Uterine smooth muscle cell (primary cell): ENCODE data around the gene SH2B2. TPM values are rescaled to one million over a fixed set of nuclear protein-coding genes. Genes with fewer than 3 reads are reported as not detected.

ENCODE experiments used
- total RNA-seq: library from RNA; depleted of rRNA; stranded (reverse); fragments of >200 nt; gene quantifications from 2 replicates; pipeline ENCODE4 v1.2.3, GENCODE V29; 2014

Gene SH2B2
- total RNA-seq = 2.0 and 3.1 TPM in 2 replicates

DNA sequence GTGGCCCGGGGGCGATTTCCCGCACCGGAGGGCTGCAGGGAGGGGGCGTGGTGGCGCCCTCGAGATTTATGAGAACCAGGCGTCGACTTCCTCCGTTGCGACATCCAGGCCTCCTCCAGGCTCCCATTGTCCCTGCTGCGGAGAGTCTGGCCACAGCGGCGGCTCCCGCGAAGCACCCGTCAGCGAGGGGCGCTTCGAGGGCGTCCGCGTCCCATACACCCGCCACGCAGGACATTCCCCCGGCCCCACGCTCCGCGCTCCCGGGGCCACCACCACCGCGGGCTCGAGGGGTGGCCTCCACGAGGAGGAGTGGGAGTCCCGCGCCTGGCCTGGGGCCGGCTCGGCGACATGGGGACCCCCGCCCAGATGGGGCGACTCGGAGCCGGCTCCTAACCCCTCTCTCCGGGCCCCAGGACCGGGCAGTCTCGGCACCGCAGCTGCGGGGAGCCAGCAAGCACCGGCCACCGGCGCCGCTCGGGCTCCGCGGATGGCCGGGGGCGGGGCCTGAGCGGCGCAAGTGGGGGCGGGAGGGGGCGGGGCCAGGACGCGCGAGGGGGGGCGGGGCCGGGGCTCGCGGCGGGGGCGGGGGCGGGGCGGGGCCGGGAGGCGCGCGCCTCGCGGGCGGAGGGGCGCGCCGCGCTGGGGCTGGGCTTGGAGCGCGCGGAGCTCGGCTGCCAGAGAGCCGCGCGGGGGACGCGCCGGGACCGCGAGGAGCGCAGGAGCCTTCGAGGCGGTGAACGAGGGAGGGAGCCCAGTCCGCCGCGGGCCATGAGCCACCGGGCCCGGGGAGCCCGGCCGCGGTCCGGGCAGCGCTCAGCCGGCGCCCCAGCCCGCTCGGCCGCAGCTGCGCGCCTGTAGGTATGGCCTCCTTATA is at the start of gene SH2B2:
SH2B2 (plus strand) TSS at position 632 of the 874 bp plus-strand sequence. CDS start 13,683 bp downstream, outside the sequence.

DNA sequence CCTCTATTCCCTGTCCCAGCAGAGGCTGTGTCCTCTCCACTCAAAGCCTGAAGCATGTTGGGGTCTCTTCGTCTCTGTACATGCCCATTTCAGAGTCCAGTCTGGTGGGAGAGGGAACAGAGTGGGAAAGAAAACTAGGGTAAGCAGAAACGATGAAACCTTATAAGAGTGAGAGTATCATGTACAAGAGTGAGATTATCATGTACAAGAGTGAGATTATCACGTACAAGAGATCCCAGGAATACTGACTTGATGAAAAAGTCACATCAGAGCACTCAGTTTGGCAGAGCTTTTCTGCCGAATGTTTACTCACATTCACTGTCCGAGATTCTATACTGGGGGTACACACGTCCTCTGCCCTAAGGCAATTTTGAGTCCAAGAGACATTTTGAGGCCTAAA is 69.7 kb downstream of the SH2B2 start, which contains the start of gene SPDYE6:
SPDYE6 (minus strand) TSS at position 101 of the 400 bp plus-strand sequence. CDS start 421 bp downstream, outside the sequence.

Other genes starting within 250 kb of the SH2B2 start
- 0.25 TPM in 1 of 2 replicates, not detected in the other for gene SPDYE6, start 69.6 kb downstream of the SH2B2 start, total RNA-seq
- gene PRKRIP1, start 109.5 kb downstream of the SH2B2 start, total RNA-seq = 18.3 and 20.5 TPM in 2 replicates
- 68.0 and 73.5 TPM in 2 replicates for gene ORAI2, start 146.7 kb downstream of the SH2B2 start, total RNA-seq
- gene ALKBH4, start 178.0 kb downstream of the SH2B2 start, total RNA-seq = 12.7 and 17.6 TPM in 2 replicates
- gene LRWD1, start 178.1 kb downstream of the SH2B2 start, total RNA-seq = 30.6 and 35.4 TPM in 2 replicates
- 19.0 and 21.7 TPM in 2 replicates for gene POLR2J, start 192.1 kb downstream of the SH2B2 start, total RNA-seq
- 0.89 and 5.9 TPM in 2 replicates for gene RASA4B, start 230.9 kb downstream of the SH2B2 start, total RNA-seq